K562 (cell line): ENCODE measurements around the gene TMEM203. TPM values are rescaled to one million over a fixed set of nuclear protein-coding genes. Genes with fewer than 3 reads are reported as not detected.

Source experiments
- ARHGAP35 ChIP-seq: fragments of 450-650 bp; IDR thresholded peaks from 2 replicates; pipeline ENCODE4 v1.6.1; 2018; ENCODE audit not compliant: partially characterized antibody
- CREB1 ChIP-seq, 2 experiments: sonication (generic) in 1 of 2; formaldehyde crosslinking in 1 of 2; IDR thresholded peaks; 2 replicates each; pipeline versions ENCODE4 v1.6.1 to v1.8.0; 2012 to 2022; ENCODE audit warnings: inconsistent platforms in 1 of 2, mild to moderate bottlenecking in 1 of 2, missing genetic modification reagents in 1 of 2, moderate library complexity in 1 of 2
- HDAC2 ChIP-seq: fragments of 450-650 bp; IDR thresholded peaks from 2 replicates; pipeline ENCODE4 v1.6.1; 2016; ENCODE audit warnings: mild to moderate bottlenecking
- NCOA1 ChIP-seq: fragments of 450-650 bp; IDR thresholded peaks from 2 replicates; pipeline ENCODE4 v1.6.1; 2016; ENCODE audit warnings: low read depth
- NCOA6 ChIP-seq: fragments of 450-650 bp; IDR thresholded peaks from 2 replicates; pipeline ENCODE4 v1.6.1; 2017; ENCODE audit warnings: mild to moderate bottlenecking
- POLR2G ChIP-seq: fragments of 200-400 bp; formaldehyde crosslinking; IDR thresholded peaks from 2 replicates; pipeline ENCODE4 v1.6.1; 2017; ENCODE audit warnings: low read depth, mild to moderate bottlenecking, antibody characterized with exemption, low read length, moderate library complexity
- PTBP1 ChIP-seq: fragments of 200-400 bp; formaldehyde crosslinking; IDR thresholded peaks from 2 replicates; pipeline ENCODE4 v1.6.1; 2017; ENCODE audit warnings: low read depth, low read length
- SMARCA5 ChIP-seq: fragments of 450-650 bp; IDR thresholded peaks from 2 replicates; pipeline ENCODE4 v1.6.1; 2016
- TAF7 ChIP-seq: fragments of 450-650 bp; IDR thresholded peaks from 2 replicates; pipeline ENCODE4 v1.6.1; 2016; ENCODE audit warnings: missing genetic modification characterization, missing compliant biosample characterization
- TEAD1 ChIP-seq, 2 experiments: fragments of 450-650 bp in 1 of 2; sonication (generic) in 1 of 2; formaldehyde crosslinking; IDR thresholded peaks; 2 replicates each; pipeline versions ENCODE4 v1.4.0 to v1.8.0; 2020 to 2022; ENCODE audit warnings: mild to moderate bottlenecking in 2 of 2, missing genetic modification reagents in 1 of 2
- WHSC1 ChIP-seq: IDR thresholded peaks from one replicate; pipeline ENCODE4 v1.6.1; 2012; ENCODE audit warnings: low read length, control low read depth, inconsistent platforms
- ZNF134 ChIP-seq: fragments of 250-450 bp; sonication (Bioruptor Pico); conservative IDR thresholded peaks from 2 replicates; pipeline ENCODE4 v1.4.0; 2020
- ZNF175 ChIP-seq: fragments of 200-800 bp; sonication (Bioruptor generic); IDR thresholded peaks from 2 replicates; pipeline ENCODE4 v1.6.1; 2016; ENCODE audit warnings: low read depth, mild to moderate bottlenecking, missing genetic modification characterization, missing compliant biosample characterization
- ZNF197 ChIP-seq: fragments of 200-800 bp; sonication (Bioruptor generic); IDR thresholded peaks from 2 replicates; pipeline ENCODE4 v1.6.1; 2016; ENCODE audit warnings: low read depth, missing genetic modification characterization, missing compliant biosample characterization
- ZNF41 ChIP-seq: fragments of 250-450 bp; sonication (Bioruptor Pico); conservative IDR thresholded peaks from 2 replicates; pipeline ENCODE4 v1.4.0; 2020; ENCODE audit warnings: mild to moderate bottlenecking
- polyA plus RNA-seq, 8 experiments: library from polyadenylated mRNA; depleted of rRNA in 4 of 8; stranded (reverse) in 5 of 8; unstranded in 3 of 8; fragments of >200 nt; fragmentation: Nextera tagmentation in 2 of 8; fragmentation: Illumina TruSeq in 1 of 8; extraction: Ambion mirVana in 2 of 8; extraction: Trizol in 1 of 8; gene quantifications; 2 replicates each; pipeline versions ENCODE4 v1.2.1 to v1.2.3, GENCODE V29; 2011 to 2014; ENCODE audit warnings: inconsistent platforms in 1 of 8, missing spikeins in 1 of 8
- total RNA-seq, 7 experiments: library from RNA; depleted of rRNA in 6 of 7; stranded (reverse); fragments of >200 nt in 6 of 7; fragmentation: Illumina TruSeq in 2 of 7; extraction: Trizol in 2 of 7; gene quantifications; 2 replicates each; pipeline versions ENCODE4 v1.2.1 to v1.2.3, GENCODE V29; 2011 to 2021; ENCODE audit warnings: low replicate concordance in 1 of 7
- TF ChIP-seq, protein P1 (sequence below): fragments of 250-450 bp; sonication (Bioruptor Pico); IDR thresholded peaks from 2 replicates; pipeline ENCODE4 v1.4.0; 2020; ENCODE audit warnings: mild to moderate bottlenecking, moderate library complexity
- TF ChIP-seq, protein P2 (sequence below): fragments of 450-650 bp; IDR thresholded peaks from 2 replicates; pipeline ENCODE4 v1.6.1; 2016; ENCODE audit warnings: borderline replicate concordance
- TF ChIP-seq, protein P3 (sequence below): fragments of 450-650 bp; IDR thresholded peaks from 2 replicates; pipeline ENCODE4 v1.6.1; 2017; ENCODE audit warnings: antibody characterized with exemption
- TF ChIP-seq, protein P4 (sequence below): sonication (generic); formaldehyde crosslinking; IDR thresholded peaks from 2 replicates; pipeline ENCODE4 v1.8.1; 2023; ENCODE audit warnings: mild to moderate bottlenecking, missing genetic modification reagents

TMEM203 gene
- total and polyA plus RNA-seq, 9 of the 15 experiments (the other 6 are each of a cell fraction or from before 2014, with no cell fraction given), result 8.8 to 59.5 (median 37.6) TPM

DNA sequence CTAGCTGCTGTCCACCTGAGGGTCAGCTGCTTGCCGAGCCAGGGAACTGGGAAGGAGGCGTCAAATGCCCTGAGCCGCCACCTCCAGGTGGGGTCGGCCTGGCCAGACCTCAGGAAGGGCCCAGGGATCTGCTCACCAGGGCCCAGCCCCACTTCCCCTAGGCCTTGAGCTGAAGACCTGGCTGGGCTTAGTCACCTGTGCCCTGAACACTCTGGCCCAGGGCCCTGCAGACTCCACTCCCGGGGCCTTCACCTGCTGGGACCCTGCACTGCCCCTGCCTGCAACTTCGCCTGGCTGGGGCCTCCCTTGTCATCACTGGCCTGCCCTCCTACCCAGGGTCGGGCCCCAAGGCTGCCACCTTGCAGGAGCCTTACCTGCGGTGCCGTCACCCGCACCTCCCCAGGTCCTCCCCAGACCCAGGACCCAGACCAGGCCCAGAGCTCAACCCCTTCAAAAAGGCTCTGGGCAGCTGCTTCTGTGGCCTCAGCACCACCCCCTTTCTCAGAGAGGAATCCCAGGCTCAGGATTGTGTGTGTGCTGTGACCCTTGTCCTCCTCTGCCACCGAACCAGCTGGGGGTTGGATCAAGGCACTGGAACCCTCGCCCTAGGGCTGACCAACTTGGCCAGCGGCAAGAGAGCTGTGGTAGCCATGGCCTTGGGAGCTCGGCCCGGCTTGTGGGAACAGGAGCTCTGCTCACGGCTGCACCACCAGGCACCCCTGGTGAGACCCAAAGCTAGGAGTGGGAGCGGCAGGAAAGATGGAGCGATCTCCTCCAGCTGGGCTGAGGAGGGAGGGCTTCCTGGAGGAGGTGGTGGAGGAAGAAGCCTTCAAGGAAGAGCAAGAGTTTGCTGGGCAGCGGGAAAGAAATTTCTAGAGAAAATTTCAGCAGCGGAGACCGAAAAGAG is 48.5 kb upstream of the TMEM203 start (continued):
- TF ChIP-seq, protein P1, sequence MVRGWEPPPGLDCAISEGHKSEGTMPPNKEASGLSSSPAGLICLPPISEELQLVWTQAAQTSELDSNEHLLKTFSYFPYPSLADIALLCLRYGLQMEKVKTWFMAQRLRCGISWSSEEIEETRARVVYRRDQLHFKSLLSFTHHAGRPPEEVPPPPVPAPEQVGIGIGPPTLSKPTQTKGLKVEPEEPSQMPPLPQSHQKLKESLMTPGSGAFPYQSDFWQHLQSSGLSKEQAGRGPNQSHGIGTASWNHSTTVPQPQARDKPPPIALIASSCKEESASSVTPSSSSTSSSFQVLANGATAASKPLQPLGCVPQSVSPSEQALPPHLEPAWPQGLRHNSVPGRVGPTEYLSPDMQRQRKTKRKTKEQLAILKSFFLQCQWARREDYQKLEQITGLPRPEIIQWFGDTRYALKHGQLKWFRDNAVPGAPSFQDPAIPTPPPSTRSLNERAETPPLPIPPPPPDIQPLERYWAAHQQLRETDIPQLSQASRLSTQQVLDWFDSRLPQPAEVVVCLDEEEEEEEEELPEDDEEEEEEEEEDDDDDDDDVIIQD (CRISPR knock-in tag), result no peak
- TF ChIP-seq, protein P2, sequence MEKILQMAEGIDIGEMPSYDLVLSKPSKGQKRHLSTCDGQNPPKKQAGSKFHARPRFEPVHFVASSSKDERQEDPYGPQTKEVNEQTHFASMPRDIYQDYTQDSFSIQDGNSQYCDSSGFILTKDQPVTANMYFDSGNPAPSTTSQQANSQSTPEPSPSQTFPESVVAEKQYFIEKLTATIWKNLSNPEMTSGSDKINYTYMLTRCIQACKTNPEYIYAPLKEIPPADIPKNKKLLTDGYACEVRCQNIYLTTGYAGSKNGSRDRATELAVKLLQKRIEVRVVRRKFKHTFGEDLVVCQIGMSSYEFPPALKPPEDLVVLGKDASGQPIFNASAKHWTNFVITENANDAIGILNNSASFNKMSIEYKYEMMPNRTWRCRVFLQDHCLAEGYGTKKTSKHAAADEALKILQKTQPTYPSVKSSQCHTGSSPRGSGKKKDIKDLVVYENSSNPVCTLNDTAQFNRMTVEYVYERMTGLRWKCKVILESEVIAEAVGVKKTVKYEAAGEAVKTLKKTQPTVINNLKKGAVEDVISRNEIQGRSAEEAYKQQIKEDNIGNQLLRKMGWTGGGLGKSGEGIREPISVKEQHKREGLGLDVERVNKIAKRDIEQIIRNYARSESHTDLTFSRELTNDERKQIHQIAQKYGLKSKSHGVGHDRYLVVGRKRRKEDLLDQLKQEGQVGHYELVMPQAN, result no peak
- TF ChIP-seq NCOA1, result no peak
- TF ChIP-seq, protein P3, sequence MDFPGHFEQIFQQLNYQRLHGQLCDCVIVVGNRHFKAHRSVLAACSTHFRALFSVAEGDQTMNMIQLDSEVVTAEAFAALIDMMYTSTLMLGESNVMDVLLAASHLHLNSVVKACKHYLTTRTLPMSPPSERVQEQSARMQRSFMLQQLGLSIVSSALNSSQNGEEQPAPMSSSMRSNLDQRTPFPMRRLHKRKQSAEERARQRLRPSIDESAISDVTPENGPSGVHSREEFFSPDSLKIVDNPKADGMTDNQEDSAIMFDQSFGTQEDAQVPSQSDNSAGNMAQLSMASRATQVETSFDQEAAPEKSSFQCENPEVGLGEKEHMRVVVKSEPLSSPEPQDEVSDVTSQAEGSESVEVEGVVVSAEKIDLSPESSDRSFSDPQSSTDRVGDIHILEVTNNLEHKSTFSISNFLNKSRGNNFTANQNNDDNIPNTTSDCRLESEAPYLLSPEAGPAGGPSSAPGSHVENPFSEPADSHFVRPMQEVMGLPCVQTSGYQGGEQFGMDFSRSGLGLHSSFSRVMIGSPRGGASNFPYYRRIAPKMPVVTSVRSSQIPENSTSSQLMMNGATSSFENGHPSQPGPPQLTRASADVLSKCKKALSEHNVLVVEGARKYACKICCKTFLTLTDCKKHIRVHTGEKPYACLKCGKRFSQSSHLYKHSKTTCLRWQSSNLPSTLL, result no peak
- TF ChIP-seq POLR2G, result no peak
- no peak for TF ChIP-seq ARHGAP35
- no peak for TF ChIP-seq TAF7
- peak; percentile 14; the same call in 1 of the 2 replicates for TF ChIP-seq HDAC2
- TF ChIP-seq ZNF197, result no peak
- TF ChIP-seq WHSC1, result no peak
- TF ChIP-seq ZNF134 (CRISPR knock-in tag), result no peak
- 0 out of 2 replicates have a peak, but pooled peaks have one; percentile 72 for TF ChIP-seq PTBP1
- no peak for TF ChIP-seq NCOA6
- peak; percentile 79; the same call in 1 of the 2 replicates for TF ChIP-seq SMARCA5
- TF ChIP-seq, protein P4, sequence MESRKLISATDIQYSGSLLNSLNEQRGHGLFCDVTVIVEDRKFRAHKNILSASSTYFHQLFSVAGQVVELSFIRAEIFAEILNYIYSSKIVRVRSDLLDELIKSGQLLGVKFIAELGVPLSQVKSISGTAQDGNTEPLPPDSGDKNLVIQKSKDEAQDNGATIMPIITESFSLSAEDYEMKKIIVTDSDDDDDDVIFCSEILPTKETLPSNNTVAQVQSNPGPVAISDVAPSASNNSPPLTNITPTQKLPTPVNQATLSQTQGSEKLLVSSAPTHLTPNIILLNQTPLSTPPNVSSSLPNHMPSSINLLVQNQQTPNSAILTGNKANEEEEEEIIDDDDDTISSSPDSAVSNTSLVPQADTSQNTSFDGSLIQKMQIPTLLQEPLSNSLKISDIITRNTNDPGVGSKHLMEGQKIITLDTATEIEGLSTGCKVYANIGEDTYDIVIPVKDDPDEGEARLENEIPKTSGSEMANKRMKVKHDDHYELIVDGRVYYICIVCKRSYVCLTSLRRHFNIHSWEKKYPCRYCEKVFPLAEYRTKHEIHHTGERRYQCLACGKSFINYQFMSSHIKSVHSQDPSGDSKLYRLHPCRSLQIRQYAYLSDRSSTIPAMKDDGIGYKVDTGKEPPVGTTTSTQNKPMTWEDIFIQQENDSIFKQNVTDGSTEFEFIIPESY (CRISPR knock-in tag), result peak; percentile 81
- no peak for TF ChIP-seq TEAD1 (CRISPR knock-in tag; IDR thresholded peaks at IDR 0.05)
- TF ChIP-seq ZNF41 (CRISPR knock-in tag), result no peak
- TF ChIP-seq CREB1 (IDR thresholded peaks at IDR 0.05), result no peak
- 0 out of 2 replicates have a peak, but pooled peaks have one; percentile 17 for TF ChIP-seq CREB1 (CRISPR knock-in tag; IDR thresholded peaks at IDR 0.05)
- TF ChIP-seq ZNF175, result no peak
